Activated T-cell treated with anti-CD3 and anti-CD28 coated beads, Interleukin-2, amount 50 U/mL, for 48 hours (primary cell): ENCODE measurements around the gene MAN1C1.

ENCODE experiments used
- DNase-seq, 2 experiments: peaks; one replicate each; pipeline ENCODE4 v3.0.0-alpha.2; 2020

MAN1C1 gene

GRCh38 chr1:25765923-25766589, 149.5 kb downstream of the MAN1C1 start:
- no peak for DNase-seq

- DNase-seq: no peak
These were observed 150.3 kb downstream of the MAN1C1 start for GRCh38 chr1:25766721-25767436.

- no peak for DNase-seq
These were observed 150.8 kb downstream of the MAN1C1 start for GRCh38 chr1:25767437-25767770.

GRCh38 chr1:25768999-25769398, 152.4 kb downstream of the MAN1C1 start:
- no peak for DNase-seq

- no peak for DNase-seq
These were observed 153.2 kb downstream of the MAN1C1 start for GRCh38 chr1:25769625-25770383.

- no peak for DNase-seq
These were observed 154.1 kb downstream of the MAN1C1 start for GRCh38 chr1:25770541-25771220.

- peak; percentile 43 to 55 for DNase-seq
These were observed 154.9 kb downstream of the MAN1C1 start for GRCh38 chr1:25771221-25772114.

- DNase-seq: no peak
These were observed 155.6 kb downstream of the MAN1C1 start for GRCh38 chr1:25772164-25772563.

- no peak for DNase-seq
These were observed 156.2 kb downstream of the MAN1C1 start for GRCh38 chr1:25772692-25773245.

- no peak for DNase-seq
These were observed 157.0 kb downstream of the MAN1C1 start for GRCh38 chr1:25773441-25774125.

- no peak for DNase-seq
These were observed 157.7 kb downstream of the MAN1C1 start for GRCh38 chr1:25774206-25774803.

GRCh38 chr1:25774921-25775771, 158.6 kb downstream of the MAN1C1 start:
- DNase-seq: peak; percentile 80 to 85

GRCh38 chr1:25779388-25779787, 162.8 kb downstream of the MAN1C1 start:
- no peak for DNase-seq

GRCh38 chr1:25779894-25780293, 163.3 kb downstream of the MAN1C1 start:
- no peak for DNase-seq

GRCh38 chr1:25780318-25781129, 163.9 kb downstream of the MAN1C1 start:
- DNase-seq: no peak

- DNase-seq: no peak
These were observed 164.5 kb downstream of the MAN1C1 start for GRCh38 chr1:25781130-25781433.

- no peak for DNase-seq
These were observed 166.1 kb downstream of the MAN1C1 start for GRCh38 chr1:25782608-25783201.

GRCh38 chr1:25784575-25785051, 168.0 kb downstream of the MAN1C1 start:
- no peak for DNase-seq
